Nephron (organoid): Measurements from ENCODE around the gene IL17RE.

Source experiments
- H3K27ac Mint-ChIP-seq, 3 experiments: 2 replicates each; pipeline ENCODE4 v1.8.0; 2020; ENCODE audit warnings: mixed read lengths in 3 of 3, mild to moderate bottlenecking in 2 of 3, moderate library complexity in 1 of 3
- H3K27me3 Mint-ChIP-seq: 2 replicates; pipeline ENCODE4 v1.8.0; 2021; ENCODE audit warnings: low read depth, mild to moderate bottlenecking, moderate library complexity, mixed read lengths
- H3K36me3 Mint-ChIP-seq: 2 replicates; pipeline ENCODE4 v1.8.0; 2020; ENCODE audit warnings: low read depth, mixed read lengths
- H3K4me1 Mint-ChIP-seq: 2 replicates; pipeline ENCODE4 v1.8.0; 2020; ENCODE audit warnings: mixed read lengths
- H3K4me3 Mint-ChIP-seq, 3 experiments: 2 replicates each; pipeline ENCODE4 v1.8.0; 2020; ENCODE audit warnings: mild to moderate bottlenecking in 3 of 3, mixed read lengths in 3 of 3, moderate library complexity in 2 of 3
- H3K9me3 Mint-ChIP-seq: 2 replicates; pipeline ENCODE4 v1.8.0; 2020; ENCODE audit warnings: mixed read lengths
- TF ChIP-seq, protein P1 (sequence below), 3 experiments: fragments of 200-600 bp; sonication (generic); IDR thresholded peaks; one replicate each; pipeline ENCODE4 v1.5.0; 2021; ENCODE audit warnings: antibody characterized with exemption in 3 of 3; ENCODE audit not compliant: unreplicated experiment in 3 of 3

IL17RE gene

DNA sequence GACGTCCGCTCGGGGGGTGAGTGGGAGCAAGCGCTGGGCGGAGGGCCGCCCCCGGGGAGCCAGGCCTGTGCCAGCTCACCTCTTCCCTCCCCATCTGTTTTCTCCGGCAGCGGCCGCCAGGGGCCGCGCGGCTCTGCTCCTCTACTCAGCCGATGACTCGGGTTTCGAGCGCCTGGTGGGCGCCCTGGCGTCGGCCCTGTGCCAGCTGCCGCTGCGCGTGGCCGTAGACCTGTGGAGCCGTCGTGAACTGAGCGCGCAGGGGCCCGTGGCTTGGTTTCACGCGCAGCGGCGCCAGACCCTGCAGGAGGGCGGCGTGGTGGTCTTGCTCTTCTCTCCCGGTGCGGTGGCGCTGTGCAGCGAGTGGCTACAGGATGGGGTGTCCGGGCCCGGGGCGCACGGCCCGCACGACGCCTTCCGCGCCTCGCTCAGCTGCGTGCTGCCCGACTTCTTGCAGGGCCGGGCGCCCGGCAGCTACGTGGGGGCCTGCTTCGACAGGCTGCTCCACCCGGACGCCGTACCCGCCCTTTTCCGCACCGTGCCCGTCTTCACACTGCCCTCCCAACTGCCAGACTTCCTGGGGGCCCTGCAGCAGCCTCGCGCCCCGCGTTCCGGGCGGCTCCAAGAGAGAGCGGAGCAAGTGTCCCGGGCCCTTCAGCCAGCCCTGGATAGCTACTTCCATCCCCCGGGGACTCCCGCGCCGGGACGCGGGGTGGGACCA is 30.4 kb downstream of the IL17RE start:
- H3K27ac Mint-ChIP-seq = peak overlapping the region in 2 of 3 experiments; percentile 85 to 96
- no peaks in the 10 kb centered on the region for H3K9me3 Mint-ChIP-seq
- peaks cover 3% of the 10 kb centered on the region for H3K27me3 Mint-ChIP-seq
- peak overlapping the region; percentile 92 to 99 (median 94) for H3K4me3 Mint-ChIP-seq
- H3K4me1 Mint-ChIP-seq = peaks cover 12% of the 10 kb centered on the region
- peaks cover 20% of the 10 kb centered on the region for H3K36me3 Mint-ChIP-seq
- TF ChIP-seq, protein P1, sequence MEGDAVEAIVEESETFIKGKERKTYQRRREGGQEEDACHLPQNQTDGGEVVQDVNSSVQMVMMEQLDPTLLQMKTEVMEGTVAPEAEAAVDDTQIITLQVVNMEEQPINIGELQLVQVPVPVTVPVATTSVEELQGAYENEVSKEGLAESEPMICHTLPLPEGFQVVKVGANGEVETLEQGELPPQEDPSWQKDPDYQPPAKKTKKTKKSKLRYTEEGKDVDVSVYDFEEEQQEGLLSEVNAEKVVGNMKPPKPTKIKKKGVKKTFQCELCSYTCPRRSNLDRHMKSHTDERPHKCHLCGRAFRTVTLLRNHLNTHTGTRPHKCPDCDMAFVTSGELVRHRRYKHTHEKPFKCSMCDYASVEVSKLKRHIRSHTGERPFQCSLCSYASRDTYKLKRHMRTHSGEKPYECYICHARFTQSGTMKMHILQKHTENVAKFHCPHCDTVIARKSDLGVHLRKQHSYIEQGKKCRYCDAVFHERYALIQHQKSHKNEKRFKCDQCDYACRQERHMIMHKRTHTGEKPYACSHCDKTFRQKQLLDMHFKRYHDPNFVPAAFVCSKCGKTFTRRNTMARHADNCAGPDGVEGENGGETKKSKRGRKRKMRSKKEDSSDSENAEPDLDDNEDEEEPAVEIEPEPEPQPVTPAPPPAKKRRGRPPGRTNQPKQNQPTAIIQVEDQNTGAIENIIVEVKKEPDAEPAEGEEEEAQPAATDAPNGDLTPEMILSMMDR (IDR thresholded peaks at IDR 0.05; ENCODE audit: unreplicated experiment in 3 of 3) = peak; percentile 58 to 68 (median 64)

DNA sequence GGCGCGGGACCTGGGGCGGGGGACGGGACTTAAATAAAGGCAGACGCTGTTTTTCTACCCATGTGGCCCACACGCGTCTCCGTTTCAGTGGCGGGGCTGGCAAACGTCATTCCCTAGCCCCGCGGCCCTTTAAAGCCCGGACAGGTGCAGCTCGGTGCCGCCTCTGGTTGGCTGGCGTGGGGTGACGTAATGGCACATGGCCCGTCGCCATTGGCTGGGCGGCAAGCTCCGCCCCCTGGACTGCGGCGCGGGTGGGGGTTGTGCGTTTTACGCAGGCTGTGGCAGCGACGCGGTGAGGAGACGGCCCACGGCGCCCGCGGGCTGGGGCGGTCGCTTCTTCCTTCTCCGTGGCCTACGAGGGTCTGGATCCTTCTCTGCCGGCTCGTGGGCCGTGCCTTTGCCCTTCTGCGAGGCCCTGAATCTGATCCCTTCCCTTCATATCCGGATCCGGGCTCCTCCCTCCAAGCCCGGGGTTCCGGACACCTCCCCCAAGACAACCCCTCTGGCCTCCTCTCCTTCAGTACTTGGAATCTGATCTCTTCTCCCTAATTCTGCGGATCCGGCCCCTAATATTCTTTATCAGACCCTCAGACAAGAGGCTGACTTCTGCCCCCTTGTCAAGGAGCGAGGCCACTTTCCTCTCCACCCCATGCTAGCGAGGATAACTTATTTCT is 31.1 kb downstream of the IL17RE start, which contains the start of gene CRELD1:
CRELD1 (plus strand) TSS at position 274 of the 674 bp plus-strand sequence. CDS start 605 bp downstream, outside the sequence.
- H3K27ac Mint-ChIP-seq = peak within 1 kb of the TSS; percentile 70 to 96 (median 85)
- H3K27me3 Mint-ChIP-seq = peaks cover 3% of the 10 kb centered on the region
- H3K36me3 Mint-ChIP-seq = peaks cover 20% of the 10 kb centered on the region
- H3K4me1 Mint-ChIP-seq = peaks cover 12% of the 10 kb centered on the region
- TF ChIP-seq, protein P1 (IDR thresholded peaks at IDR 0.05; ENCODE audit: unreplicated experiment in 3 of 3) = no peak
- H3K9me3 Mint-ChIP-seq = no peaks in the 10 kb centered on the region
- peak within 1 kb of the TSS; percentile 92 to 99 (median 94) for H3K4me3 Mint-ChIP-seq

DNA sequence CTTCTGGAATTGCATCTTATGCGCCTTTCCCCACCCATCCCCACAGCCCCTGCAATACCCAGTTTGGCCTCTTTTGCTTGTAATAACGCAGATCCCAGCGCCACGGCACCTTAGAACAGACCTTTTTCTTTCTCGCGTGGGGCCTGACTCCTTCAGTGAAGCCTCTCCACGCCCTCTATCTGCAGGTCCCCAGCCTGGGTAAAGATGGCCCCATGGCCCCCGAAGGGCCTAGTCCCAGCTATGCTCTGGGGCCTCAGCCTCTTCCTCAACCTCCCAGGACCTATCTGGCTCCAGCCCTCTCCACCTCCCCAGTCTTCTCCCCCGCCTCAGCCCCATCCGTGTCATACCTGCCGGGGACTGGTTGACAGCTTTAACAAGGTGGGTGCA is 31.6 kb downstream of the IL17RE start:
- Mint-ChIP-seq H3K4me1 (peaks cover 12% of the 10 kb centered on the region), H3K4me3 (peak overlapping the region; percentile 92 to 99 (median 94)), H3K36me3 (peaks cover 20% of the 10 kb centered on the region), H3K27me3 (peaks cover 3% of the 10 kb centered on the region), H3K27ac (peak overlapping the region; percentile 70 to 96 (median 85)), H3K9me3 (no peaks in the 10 kb centered on the region)
- TF ChIP-seq, protein P1 (IDR thresholded peaks at IDR 0.05; ENCODE audit: unreplicated experiment in 3 of 3) = peak; percentile 16 to 32 (median 18)

DNA sequence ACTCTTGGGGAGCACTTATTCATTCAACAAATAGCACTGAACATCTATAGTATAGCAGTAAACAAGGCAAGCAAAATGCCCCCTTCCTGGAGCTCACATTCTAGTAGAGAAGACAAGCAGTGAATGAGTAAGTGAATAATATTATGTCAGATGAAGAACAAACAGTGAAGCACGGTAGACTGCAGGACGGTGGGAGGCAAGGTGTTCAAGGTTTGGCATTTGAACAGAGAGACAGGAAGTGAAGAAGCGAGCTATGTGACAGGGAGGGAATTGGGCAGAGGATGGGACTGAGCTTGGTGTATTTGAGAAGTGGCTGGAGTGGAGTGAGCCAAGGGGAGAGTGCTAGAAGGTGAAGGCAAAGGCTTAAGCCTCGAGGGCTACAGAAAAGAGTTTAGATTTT is 32.3 kb downstream of the IL17RE start:
- Mint-ChIP-seq H3K9me3 (no peaks in the 10 kb centered on the region), H3K4me3 (peak overlapping the region; percentile 92 to 99 (median 94)), H3K27me3 (peaks cover 3% of the 10 kb centered on the region), H3K4me1 (peaks cover 12% of the 10 kb centered on the region), H3K27ac (no peak overlapping the region), H3K36me3 (peaks cover 20% of the 10 kb centered on the region)
- TF ChIP-seq, protein P1 (IDR thresholded peaks at IDR 0.05; ENCODE audit: unreplicated experiment in 3 of 3) = no peak

DNA sequence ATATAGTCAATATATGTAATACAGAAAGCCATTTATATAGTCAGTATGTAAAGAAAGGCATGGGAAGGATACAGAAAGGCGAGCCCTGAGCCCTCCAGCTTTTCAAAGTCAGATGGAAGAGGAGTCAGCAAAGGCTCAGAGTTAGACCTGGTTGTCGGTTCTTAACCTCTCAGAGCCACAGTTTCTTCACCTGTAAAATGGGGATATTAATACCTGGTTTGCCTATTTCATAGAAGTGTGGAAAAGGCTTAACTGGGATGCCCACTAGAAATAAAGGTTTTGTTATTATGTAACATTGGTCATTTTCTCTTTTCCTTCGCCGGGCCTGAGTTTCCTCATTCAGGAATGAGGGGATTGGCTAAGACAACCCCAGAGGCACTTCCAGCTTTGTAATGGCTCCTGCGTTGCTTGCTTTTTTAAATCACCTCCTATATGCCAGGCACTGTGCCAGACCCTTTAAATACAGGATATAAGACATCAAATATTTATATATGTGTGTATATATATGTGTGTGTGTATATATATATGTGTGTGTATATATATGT is 33.4 kb downstream of the IL17RE start:
- peaks cover 10% of the 10 kb centered on the region for H3K36me3 Mint-ChIP-seq
- H3K4me3 Mint-ChIP-seq = peak overlapping the region in 1 of 3 experiments; percentile 35
- TF ChIP-seq, protein P1 (IDR thresholded peaks at IDR 0.05; ENCODE audit: unreplicated experiment in 3 of 3) = no peak
- no peaks in the 10 kb centered on the region for H3K9me3 Mint-ChIP-seq
- peaks cover 3% of the 10 kb centered on the region for H3K27me3 Mint-ChIP-seq
- H3K4me1 Mint-ChIP-seq = peaks cover 12% of the 10 kb centered on the region
- no peak overlapping the region for H3K27ac Mint-ChIP-seq
